Measurements from ENCODE around the gene TAS2R39.
"Not testable (repeated sequence)": the region's sequence is repeated elsewhere in the genome, so short reads cannot be mapped to it uniquely, and the experiment has no call there.

TAS2R39 gene

DNA sequence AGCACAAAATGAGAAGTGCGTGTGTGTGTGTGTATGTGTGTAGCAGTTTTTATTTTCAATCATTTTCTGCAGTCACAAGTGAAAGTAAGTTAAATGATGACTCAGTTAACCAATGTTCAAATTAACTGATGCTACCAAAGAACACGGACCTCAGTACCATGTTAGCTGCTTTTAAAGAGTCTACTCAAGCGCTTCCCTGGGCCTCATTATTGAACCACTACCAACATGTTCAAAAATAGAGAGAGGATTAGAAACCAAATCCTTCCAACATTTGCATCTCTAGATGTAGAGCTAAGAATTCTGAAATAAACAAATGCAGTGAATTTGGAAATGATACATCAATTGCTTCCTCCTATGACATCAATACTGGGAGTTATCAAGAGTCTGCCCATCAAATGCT is at the start of gene TAS2R39:
Gene TAS2R39, plus strand, starts transcription at position 396 of the 400 bp plus-strand sequence. Its CDS starts 0 bp downstream, at position 396.
- H3K79me2 ChIP-seq (ENCODE audit: control insufficient read depth, insufficient read depth, low read length, unreplicated experiment), result no peaks in the 10 kb centered on the region
- no peak within 1 kb of the TSS for H3K27ac ChIP-seq (ENCODE audit: low read depth, low read length)
- H3K4me1 ChIP-seq (ENCODE audit: control insufficient read depth, insufficient read depth, low read length, unreplicated experiment), result no peaks in the 10 kb centered on the region
- H3K36me3 ChIP-seq (ENCODE audit: insufficient read depth, low read length), result no peaks in the 10 kb centered on the region
- no peak within 1 kb of the TSS for H2AFZ ChIP-seq (ENCODE audit: low read length, unreplicated experiment)
- no peak within 1 kb of the TSS for H3K4me3 ChIP-seq (ENCODE audit: low read depth, low read length)
- 0 out of 2 replicates have a peak, but pooled peaks cover 8% of the 10 kb centered on the region for H3K27me3 ChIP-seq (ENCODE audit: insufficient read depth, low read length)

DNA sequence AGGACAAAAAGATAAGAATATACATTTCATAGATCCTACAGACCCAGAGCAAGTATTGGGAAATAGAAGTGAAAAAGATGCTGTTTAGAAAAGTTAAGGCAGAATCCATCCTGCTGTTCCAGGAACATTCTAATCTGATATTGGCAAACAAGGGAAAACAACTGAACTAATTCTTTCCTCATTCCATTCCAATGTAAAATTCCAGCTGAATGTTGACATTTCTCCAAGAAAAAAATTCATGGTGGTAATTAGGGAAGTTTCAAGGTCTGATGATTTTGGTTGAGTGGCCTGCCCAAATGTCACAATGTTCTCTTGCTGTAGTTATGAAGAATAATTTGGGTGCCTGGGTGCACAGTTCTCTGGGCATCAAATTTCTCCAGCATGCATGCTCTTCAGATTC is 36.1 kb upstream of the TAS2R39 start:
- H3K36me3 ChIP-seq (ENCODE audit: insufficient read depth, low read length), result no peaks in the 10 kb centered on the region
- no peaks in the 10 kb centered on the region for H3K79me2 ChIP-seq (ENCODE audit: control insufficient read depth, insufficient read depth, low read length, unreplicated experiment)
- H3K4me3 ChIP-seq (ENCODE audit: low read depth, low read length), result no peak overlapping the region
- 0 out of 2 replicates have a peak, but pooled peaks cover 6% of the 10 kb centered on the region for H3K27me3 ChIP-seq (ENCODE audit: insufficient read depth, low read length)
- no peaks in the 10 kb centered on the region for H3K4me1 ChIP-seq (ENCODE audit: control insufficient read depth, insufficient read depth, low read length, unreplicated experiment)
- H3K27ac ChIP-seq (ENCODE audit: low read depth, low read length), result no peak overlapping the region
- no peak overlapping the region for H2AFZ ChIP-seq (ENCODE audit: low read length, unreplicated experiment)

DNA sequence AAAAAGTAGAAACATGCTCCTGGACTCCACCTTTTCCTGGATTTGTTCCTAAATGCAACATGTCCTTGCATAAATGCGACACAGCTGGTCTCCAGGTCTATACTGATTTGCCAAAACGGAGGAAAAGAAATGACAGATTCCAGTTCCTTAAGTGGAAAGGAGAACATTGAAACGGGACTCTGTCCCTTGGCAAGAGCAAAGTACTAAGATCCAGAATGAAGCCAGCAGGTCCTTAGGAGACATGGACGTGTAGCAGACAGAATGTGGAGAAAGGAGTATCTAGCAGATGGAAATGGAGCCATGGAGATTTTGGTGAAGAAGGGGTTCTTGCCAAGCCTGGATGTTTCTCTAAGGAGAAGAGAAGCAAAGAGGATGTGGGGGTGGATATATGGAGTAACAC is 35.2 kb upstream of the TAS2R39 start:
- Histone ChIP-seq H3K79me2 (ENCODE audit: control insufficient read depth, insufficient read depth, low read length, unreplicated experiment) (no peaks in the 10 kb centered on the region), H3K27ac (ENCODE audit: low read depth, low read length) (no peak overlapping the region), H3K4me1 (ENCODE audit: control insufficient read depth, insufficient read depth, low read length, unreplicated experiment) (no peaks in the 10 kb centered on the region), H3K27me3 (ENCODE audit: insufficient read depth, low read length) (0 out of 2 replicates have a peak, but pooled peaks cover 6% of the 10 kb centered on the region), H3K36me3 (ENCODE audit: insufficient read depth, low read length) (no peaks in the 10 kb centered on the region), H2AFZ (ENCODE audit: low read length, unreplicated experiment) (no peak overlapping the region), H3K4me3 (ENCODE audit: low read depth, low read length) (no peak overlapping the region)

DNA sequence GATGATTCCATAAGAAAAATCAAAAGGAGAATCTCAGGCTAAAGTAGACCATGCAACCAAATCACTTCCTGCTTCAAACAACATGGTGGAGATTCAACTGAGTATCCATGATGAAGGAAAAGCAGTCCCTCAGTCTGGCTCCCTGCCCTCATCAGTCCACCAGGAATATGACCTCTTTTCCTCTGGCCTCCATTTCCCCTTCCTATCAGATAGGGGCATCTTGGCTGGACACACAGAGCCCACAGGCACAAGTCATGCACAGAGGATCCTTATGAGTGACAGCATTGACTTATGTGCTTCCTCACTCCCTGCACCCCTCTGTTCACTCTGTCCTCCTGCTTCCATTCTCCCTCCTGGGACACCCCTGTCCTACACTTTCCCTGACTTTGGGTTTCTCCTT is 34.6 kb upstream of the TAS2R39 start:
- no peak overlapping the region for H3K4me3 ChIP-seq (ENCODE audit: low read depth, low read length)
- 0 out of 2 replicates have a peak, but pooled peaks cover 6% of the 10 kb centered on the region for H3K27me3 ChIP-seq (ENCODE audit: insufficient read depth, low read length)
- H2AFZ ChIP-seq (ENCODE audit: low read length, unreplicated experiment), result no peak overlapping the region
- no peaks in the 10 kb centered on the region for H3K79me2 ChIP-seq (ENCODE audit: control insufficient read depth, insufficient read depth, low read length, unreplicated experiment)
- H3K36me3 ChIP-seq (ENCODE audit: insufficient read depth, low read length), result no peaks in the 10 kb centered on the region
- H3K4me1 ChIP-seq (ENCODE audit: control insufficient read depth, insufficient read depth, low read length, unreplicated experiment), result no peaks in the 10 kb centered on the region
- H3K27ac ChIP-seq (ENCODE audit: low read depth, low read length), result no peak overlapping the region

DNA sequence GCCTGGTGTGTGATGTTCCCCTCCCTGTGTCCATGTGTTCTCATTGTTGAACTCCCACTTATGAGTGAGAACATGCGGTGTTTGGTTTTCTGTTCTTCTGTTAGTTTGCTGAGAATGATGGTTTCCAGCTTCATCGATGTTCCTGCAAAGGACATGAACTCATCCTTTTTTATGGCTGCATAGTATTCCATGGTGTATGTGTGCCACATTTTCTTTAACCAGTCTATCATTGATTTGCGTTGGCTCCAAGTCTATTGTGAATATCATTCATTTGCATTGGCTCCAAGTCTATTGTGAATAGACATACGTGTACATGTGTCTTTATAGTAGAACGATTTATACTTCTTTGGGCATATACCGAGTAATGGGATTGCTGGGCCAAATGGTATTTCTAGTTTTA is 32.5 kb upstream of the TAS2R39 start:
- H3K27me3 ChIP-seq (ENCODE audit: insufficient read depth, low read length); H3K36me3 ChIP-seq (ENCODE audit: insufficient read depth, low read length); H3K4me3 ChIP-seq (ENCODE audit: low read depth, low read length); H3K4me1 ChIP-seq (ENCODE audit: control insufficient read depth, insufficient read depth, low read length, unreplicated experiment); H3K79me2 ChIP-seq (ENCODE audit: control insufficient read depth, insufficient read depth, low read length, unreplicated experiment); H2AFZ ChIP-seq (ENCODE audit: low read length, unreplicated experiment); H3K27ac ChIP-seq (ENCODE audit: low read depth, low read length): not testable (repeated sequence)

DNA sequence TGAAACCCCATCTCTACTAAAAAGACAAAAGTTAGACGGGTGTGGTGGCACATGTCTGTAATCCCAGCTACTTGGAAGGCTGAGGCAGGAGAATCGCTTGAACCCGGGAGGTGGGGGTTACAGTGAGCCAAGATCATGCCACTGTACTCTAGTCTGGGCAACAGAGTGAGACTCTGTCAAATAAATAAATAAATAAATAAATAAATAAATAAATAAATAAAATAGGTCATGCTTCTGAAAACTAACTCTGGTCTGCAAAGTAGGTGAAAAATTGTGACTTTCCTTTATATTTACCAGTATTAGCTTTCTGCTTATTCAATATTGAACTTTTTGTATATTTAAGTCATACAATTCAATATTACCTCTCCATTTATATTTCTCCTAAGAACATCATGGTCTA is 24.6 kb upstream of the TAS2R39 start:
- not testable (repeated sequence) for H3K4me1 ChIP-seq (ENCODE audit: control insufficient read depth, insufficient read depth, low read length, unreplicated experiment); H2AFZ ChIP-seq (ENCODE audit: low read length, unreplicated experiment); H3K79me2 ChIP-seq (ENCODE audit: control insufficient read depth, insufficient read depth, low read length, unreplicated experiment); H3K36me3 ChIP-seq (ENCODE audit: insufficient read depth, low read length); H3K4me3 ChIP-seq (ENCODE audit: low read depth, low read length); H3K27ac ChIP-seq (ENCODE audit: low read depth, low read length); H3K27me3 ChIP-seq (ENCODE audit: insufficient read depth, low read length)

DNA sequence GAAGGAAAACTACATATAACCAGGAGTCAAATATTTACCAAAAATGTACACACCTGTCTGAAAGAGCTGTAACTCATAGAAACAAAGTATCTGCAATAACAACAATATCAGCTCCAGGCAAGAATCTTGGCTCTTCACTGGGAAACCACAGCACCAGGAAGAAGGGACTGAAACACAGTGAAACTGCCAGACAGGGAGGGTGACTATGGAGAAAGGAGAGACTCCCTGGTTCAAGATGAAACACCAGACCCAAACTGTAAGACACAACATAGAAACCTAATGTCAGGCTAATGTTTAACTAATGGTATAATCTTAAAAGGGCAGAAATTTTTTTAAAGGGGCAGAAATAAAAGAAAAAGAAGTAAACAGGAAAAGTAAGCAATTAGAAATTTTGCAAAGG is 11.5 kb upstream of the TAS2R39 start:
- no peaks in the 10 kb centered on the region for H3K36me3 ChIP-seq (ENCODE audit: insufficient read depth, low read length)
- no peak overlapping the region for H3K27ac ChIP-seq (ENCODE audit: low read depth, low read length)
- H3K27me3 ChIP-seq (ENCODE audit: insufficient read depth, low read length), result peaks cover 4% of the 10 kb centered on the region; the same call in 1 of the 2 replicates
- H2AFZ ChIP-seq (ENCODE audit: low read length, unreplicated experiment), result no peak overlapping the region
- H3K4me3 ChIP-seq (ENCODE audit: low read depth, low read length), result no peak overlapping the region
- no peaks in the 10 kb centered on the region for H3K4me1 ChIP-seq (ENCODE audit: control insufficient read depth, insufficient read depth, low read length, unreplicated experiment)
- no peaks in the 10 kb centered on the region for H3K79me2 ChIP-seq (ENCODE audit: control insufficient read depth, insufficient read depth, low read length, unreplicated experiment)

DNA sequence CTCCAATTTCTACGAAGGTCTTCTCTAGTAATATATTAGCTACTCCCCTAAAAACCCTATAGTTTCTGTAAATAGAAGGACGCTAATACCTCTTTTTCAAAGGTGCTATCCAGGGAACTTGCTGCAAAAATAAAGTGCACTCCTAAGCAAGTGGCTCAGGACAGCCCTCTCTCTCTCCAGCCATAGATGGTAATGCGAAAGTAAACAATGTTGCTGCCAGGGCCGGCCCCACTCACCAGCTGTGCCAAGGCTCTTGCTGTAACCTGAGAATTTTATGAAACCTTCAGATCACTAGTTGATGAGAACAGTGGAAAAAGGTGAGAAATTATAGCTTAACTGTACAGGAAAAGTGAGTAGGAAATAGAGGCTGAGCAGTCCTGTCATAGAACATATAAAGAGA is 10.9 kb upstream of the TAS2R39 start:
- Histone ChIP-seq H2AFZ (ENCODE audit: low read length, unreplicated experiment) (no peak overlapping the region), H3K27me3 (ENCODE audit: insufficient read depth, low read length) (peaks cover 4% of the 10 kb centered on the region; the same call in 1 of the 2 replicates), H3K4me1 (ENCODE audit: control insufficient read depth, insufficient read depth, low read length, unreplicated experiment) (no peaks in the 10 kb centered on the region), H3K36me3 (ENCODE audit: insufficient read depth, low read length) (no peaks in the 10 kb centered on the region), H3K79me2 (ENCODE audit: control insufficient read depth, insufficient read depth, low read length, unreplicated experiment) (no peaks in the 10 kb centered on the region), H3K27ac (ENCODE audit: low read depth, low read length) (no peak overlapping the region), H3K4me3 (ENCODE audit: low read depth, low read length) (peak overlapping the region; percentile 48)

DNA sequence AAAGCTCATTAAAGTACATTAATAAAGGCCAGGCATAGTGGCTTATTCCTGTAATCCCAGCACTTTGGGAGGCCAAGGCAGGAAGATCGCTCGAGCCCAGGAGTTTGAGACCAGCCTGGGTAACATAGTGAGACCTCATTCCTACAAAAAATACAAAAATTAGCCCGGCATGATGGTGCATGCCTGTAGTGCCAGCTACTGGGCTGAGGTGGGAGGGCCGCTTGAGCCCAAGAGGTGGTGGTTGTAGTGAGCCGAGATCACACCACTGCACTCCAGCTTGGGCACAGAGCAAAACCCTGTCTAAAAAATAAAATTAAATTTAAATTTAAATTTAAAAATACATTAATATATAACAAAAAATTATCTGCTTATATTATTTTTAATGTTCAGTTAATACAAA is 7.1 kb upstream of the TAS2R39 start:
- H3K36me3 ChIP-seq (ENCODE audit: insufficient read depth, low read length), result no peaks in the 10 kb centered on the region
- H3K4me1 ChIP-seq (ENCODE audit: control insufficient read depth, insufficient read depth, low read length, unreplicated experiment), result no peaks in the 10 kb centered on the region
- H3K27ac ChIP-seq (ENCODE audit: low read depth, low read length), result no peak overlapping the region
- H3K4me3 ChIP-seq (ENCODE audit: low read depth, low read length), result no peak overlapping the region
- no peaks in the 10 kb centered on the region for H3K27me3 ChIP-seq (ENCODE audit: insufficient read depth, low read length)
- no peak overlapping the region for H2AFZ ChIP-seq (ENCODE audit: low read length, unreplicated experiment)
- no peaks in the 10 kb centered on the region for H3K79me2 ChIP-seq (ENCODE audit: control insufficient read depth, insufficient read depth, low read length, unreplicated experiment)

DNA sequence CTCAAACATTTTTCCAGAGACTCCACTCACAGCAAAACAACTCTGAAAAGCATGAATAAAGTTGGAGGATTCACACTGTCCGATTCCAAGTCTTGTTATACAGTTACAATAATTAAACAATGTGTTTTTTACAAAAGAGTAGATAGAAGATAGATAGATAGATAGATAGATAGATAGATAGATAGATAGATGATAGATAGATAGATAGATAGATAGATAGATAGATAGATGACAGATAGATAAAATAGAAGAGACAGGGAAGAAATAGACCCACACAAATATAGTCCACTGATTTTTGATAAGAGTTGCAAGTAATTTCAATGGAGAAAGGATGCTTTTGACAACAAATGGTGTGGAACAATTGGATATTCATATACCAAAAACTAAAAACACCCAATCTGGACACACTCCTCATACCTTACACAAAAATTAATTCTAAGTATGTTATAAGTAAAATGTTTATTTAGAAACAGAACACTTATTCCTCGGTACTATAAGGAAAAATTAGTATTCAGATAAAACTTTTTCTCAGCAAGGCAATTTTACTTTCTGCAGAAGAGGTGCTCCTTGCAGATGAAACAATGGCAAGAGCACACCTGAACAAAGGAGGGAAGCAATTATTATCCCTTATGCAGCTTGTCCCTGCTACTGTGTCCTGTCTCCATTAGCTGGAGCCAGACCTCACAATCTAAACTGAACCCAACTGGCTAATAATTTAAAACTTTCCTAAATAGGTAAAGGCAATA is 5.7 kb upstream of the TAS2R39 start:
- Histone ChIP-seq H3K4me3 (ENCODE audit: low read depth, low read length) (no peak overlapping the region), H2AFZ (ENCODE audit: low read length, unreplicated experiment) (no peak overlapping the region), H3K79me2 (ENCODE audit: control insufficient read depth, insufficient read depth, low read length, unreplicated experiment) (no peaks in the 10 kb centered on the region), H3K4me1 (ENCODE audit: control insufficient read depth, insufficient read depth, low read length, unreplicated experiment) (no peaks in the 10 kb centered on the region), H3K27me3 (ENCODE audit: insufficient read depth, low read length) (no peaks in the 10 kb centered on the region), H3K36me3 (ENCODE audit: insufficient read depth, low read length) (no peaks in the 10 kb centered on the region), H3K27ac (ENCODE audit: low read depth, low read length) (no peak overlapping the region)

DNA sequence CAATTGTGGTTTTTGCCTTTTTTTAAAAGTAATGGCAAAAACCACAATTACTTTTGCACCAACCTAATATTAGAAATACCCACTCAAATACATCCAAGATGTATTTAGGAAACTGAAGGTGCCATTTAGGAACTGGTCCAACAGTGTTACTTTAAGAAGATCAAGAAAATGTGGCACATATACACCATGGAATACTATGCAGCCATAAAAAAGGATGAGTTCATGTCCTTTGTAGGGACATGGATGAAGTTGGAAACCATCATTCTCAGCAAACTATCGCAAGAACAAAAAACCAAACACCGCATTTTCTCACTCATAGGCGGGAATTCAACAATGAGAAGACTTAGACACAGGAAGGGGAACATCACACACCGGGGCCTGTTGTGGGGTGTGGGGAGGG is 2.4 kb upstream of the TAS2R39 start:
- H3K27me3 ChIP-seq (ENCODE audit: insufficient read depth, low read length); H3K4me1 ChIP-seq (ENCODE audit: control insufficient read depth, insufficient read depth, low read length, unreplicated experiment); H3K27ac ChIP-seq (ENCODE audit: low read depth, low read length); H3K79me2 ChIP-seq (ENCODE audit: control insufficient read depth, insufficient read depth, low read length, unreplicated experiment); H3K36me3 ChIP-seq (ENCODE audit: insufficient read depth, low read length); H3K4me3 ChIP-seq (ENCODE audit: low read depth, low read length); H2AFZ ChIP-seq (ENCODE audit: low read length, unreplicated experiment): not testable (repeated sequence)

Measured in ACC112 (cell line).